ENCODE results near the gene GIT2.
"Not testable (repeated sequence)": the region's sequence is repeated elsewhere in the genome, so short reads cannot be mapped to it uniquely, and the experiment has no call there.

Gene GIT2

DNA sequence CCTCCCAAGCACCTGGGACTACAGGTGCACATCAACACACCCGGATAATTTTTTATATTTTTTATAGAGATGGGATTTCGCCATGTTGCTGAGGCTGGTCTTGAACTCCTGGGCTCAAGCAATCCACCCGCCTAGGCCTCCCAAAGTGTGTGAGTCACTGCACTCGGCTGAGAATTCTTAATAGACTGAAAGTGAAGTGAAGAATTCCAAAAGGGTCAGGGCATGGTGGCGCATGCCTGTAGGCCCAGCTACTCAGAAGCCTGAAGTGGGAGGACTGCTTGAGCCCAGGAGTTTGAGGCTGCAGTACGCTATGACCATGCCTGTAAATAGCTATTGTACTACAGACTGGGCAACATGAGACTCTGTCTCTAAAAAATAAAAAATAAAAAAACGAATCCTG lies 52.4 kb downstream of the GIT2 start:
- DNase-seq: no peak

DNA sequence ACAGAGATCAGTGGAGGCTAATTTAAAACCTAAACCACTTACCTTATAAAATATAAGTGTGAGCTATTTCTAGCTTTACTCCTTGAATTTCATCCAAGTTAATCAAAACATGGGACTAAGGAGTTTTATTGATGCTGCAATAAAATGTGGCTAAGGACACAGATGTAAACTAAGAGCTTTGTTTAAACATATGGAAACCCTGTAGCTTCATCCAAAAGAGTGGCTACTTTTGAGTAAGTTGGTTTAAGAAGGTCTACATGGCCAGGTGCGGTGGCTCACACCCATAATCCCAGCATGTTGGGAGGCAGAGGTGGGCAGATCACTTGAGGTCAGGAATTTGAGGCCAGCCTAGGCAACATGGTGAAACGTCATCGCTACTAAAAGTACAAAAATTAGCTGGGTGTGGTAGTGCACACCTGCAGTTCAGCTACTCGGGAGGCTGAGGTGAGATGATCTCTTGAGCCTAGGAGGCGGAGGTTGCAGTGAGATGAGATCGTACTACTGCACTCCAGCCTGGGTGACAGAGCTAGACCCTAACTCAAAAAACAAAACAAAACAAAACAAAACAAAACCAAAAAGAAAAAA lies 55.7 kb downstream of the GIT2 start:
- no peak for DNase-seq

DNA sequence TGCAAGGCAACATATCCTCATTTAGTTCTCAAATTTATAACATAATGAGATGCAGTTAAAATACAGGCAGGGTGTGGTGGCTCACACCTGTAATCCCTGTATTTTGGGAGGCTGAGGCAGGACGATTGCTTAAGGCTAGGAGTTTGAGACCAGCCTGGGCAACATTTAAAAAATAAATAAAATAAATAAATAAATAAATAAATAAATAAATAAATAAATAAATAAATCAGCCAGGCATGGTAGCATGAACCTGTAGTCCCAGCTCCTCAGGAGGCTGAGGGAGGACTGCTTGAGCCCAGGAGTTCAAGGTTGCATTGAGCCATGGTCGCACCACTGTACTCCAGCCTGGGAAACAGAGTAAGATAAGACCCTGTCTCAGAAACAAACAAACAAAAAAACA lies 56.7 kb downstream of the GIT2 start:
- DNase-seq: no peak

DNA sequence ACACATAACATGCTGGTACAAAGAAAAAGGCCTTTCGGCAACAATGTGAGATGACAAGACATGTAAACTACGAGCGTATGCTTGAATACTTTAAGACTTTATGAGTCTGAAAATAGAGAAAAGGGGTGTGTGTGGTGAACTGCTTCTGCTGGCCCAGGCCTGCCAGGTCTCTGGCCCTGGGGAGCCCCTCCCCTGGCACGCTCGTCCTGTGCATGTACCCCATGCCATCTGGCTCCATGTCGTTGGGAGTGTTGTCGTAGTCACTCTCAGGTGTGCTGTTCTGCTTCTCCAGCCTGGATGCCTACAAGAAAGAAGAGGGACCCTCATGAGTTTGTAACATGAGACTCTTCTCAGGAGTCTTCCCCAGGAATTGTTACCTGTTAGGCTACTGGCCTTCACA lies 57.2 kb downstream of the GIT2 start:
- DNase-seq: no peak

DNA sequence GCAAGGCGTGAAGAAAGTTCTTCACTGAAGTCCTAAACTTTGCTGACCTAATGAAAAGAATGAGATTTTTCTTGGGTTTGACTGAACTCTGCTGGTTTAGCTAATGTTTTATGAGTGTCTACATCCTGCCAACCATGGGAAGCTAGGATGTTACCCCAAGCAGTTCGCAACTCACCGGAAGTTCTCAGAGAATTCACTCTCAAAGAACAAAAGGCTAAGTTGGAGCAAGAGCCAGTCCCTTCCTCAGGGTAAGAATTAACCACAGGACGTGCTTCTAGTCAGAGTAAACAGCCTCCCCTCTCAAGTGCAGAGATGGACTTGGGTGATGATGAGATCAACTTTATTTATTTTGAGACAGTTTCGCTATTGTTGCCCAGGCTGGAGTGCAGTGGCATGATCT lies 58.8 kb downstream of the GIT2 start:
- no peak for DNase-seq

DNA sequence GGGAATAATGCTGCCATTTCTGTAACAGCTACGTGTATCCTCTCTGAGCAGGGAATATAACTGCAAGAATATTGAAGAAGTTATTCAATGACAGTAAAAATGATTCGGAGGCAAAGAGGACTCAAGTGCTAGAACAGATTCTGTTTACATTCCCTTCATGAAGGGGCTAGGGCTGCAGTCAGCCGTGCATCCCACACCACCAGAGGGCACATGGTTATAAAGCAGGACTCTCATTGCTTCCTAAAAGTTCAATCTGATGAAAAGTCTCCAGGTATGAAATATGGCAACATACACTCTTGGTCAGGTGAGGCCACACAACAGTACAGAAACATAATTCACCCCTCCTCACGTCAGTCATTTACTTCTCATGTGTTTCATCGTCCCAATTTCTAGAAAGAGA lies 62.1 kb downstream of the GIT2 start:
- no peak for DNase-seq

DNA sequence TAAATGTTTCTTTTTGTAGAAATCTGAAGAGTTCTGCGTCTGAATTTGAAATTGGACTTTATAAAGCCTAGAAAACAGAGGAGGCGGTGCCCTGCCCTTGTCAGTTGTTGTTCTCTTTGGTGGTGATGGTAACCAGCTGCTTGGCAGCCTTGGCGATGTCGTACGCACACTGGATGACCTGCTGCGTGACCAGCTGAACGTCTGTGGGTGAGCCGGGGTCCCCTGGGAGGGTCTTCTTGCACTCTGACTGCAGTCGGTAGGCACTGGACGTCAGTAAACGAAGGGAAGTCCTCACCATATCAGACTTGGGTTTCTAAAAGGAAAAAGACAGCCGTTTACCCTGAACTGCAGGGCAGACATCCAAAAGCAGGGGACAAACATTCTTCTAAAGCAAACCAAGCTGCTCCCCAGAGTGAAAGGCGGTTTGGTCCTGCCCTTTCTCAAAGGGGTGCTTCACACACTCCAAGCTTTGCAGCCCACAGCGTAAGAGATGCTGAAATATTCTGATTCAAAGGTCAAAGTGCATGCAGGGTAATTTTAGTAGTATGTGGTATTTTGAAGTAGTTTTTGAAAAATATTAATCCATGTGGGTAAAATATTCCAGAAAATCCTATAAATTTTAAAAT lies 63.2 kb downstream of the GIT2 start:
- DNase-seq: no peak

DNA sequence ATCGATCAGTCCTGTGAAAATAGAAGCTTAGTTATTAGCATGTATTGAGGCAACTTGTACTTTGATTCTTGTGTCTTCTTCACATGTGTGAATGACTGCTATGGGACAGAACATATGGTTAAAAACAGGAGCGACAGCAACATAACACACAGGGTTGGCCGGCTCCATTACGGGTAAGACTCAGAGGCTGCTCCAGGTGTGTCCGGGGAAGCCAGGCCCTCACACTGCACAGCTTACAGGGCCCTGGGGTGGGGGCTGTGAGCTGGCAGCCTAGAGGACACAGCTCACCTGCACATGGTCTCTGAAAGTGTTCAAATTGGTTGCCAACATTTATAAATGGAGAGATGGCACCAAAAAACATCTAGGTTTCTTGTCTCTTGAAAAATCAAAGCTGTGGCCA lies 65.0 kb downstream of the GIT2 start:
- DNase-seq: no peak

DNA sequence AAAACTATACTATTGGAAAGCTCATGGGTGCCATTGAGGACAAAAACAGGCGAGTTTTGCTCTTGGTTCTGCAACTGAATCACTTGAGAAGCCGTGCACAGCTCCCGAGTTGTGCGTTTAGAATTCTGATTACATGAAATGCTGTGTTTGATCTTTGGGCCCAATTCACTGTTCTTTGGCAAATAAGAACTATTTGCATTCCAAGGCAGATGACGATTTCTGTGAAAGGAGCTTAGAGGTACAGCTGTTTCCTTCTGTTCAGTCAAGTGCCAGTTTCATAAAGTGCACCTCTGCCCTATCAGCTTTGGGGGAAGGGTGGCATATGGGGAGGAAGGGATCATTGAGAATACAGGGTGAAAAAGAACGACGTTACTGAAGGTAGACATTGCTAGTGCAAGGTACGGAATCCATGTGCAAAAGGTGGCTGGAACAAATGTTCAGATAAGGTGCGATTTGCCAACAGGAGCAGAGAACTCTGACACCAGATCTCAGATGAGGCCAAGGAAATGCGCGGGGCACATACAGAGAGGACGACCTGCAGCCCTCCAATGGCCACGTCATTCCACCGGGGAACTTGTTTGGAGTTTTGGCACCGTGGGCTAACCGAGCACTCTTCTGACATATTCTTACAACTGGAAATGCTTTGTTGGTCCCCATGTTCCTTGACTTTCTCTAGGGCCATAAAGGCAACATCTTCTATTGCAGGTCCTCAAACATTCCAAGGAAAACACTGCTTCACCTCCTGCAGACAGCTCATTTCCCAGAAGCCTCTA lies 66.0 kb downstream of the GIT2 start:
- no peak for DNase-seq

DNA sequence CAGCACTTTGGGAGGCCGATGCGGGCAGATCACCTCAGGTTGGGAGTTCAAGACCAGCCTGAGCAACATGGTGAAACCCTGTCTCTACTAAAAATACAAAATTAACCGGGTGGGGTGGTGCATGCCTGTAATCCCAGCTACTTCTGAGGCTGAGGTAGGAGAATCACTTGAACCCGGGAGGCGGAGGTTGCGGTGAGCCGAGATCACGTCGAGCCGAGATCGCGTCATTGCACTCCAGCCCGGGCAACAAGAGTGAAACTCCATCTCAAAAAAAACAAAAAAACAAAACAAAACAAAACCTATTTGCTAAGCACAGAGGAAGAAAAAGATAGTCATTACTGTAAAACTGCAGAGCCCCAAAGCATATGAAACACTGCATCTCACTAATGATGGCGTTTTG lies 66.8 kb downstream of the GIT2 start:
- DNase-seq: not testable (repeated sequence)

DNA sequence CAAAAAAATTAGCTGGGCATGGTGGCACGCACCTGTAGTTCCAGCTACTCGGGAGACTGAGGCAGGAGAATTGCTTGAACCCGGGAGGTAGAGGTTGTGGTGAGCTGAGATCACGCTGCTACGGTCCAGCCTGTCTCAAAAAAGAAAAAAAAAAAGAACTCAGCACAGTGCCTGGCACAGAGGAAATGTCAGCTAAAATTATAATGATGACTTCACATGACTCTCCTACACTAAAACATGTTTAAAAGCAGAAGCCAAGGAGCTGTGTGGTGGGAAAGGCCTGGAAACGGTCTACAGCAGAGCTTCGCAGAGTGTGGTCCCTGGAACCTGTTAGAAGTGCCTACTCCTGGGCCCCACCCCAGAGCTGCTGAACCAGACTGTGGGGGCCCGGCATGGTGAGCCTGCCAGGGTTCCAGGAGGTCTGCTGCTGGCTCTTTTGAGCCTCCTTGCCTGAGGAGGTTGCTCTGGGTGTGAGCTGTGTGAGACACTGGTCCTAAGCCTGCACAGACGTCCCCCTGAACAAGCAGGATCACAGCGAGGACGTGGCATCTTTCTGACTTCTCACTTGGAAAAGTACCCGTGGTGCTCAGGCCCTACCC lies 68.0 kb downstream of the GIT2 start:
- no peak for DNase-seq

DNA sequence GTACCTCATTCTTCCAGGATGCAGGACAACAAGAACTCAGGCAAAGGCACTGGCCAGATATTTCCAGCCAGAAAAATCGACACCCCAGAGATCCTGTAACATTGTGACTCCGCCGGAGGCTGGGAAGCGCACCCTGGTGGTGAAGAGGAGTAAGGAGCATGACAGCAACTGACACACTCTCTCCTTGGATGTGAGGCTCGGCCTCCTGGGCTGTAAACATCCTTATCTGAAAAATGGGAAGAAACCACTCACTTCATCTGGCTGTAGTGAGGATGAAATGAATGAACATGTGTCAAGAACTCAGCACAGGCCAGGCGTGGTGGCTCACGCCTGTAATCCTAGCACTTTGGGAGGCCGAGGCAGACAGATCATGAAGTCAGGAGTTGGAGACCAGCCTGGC lies 68.5 kb downstream of the GIT2 start:
- DNase-seq: no peak

DNA sequence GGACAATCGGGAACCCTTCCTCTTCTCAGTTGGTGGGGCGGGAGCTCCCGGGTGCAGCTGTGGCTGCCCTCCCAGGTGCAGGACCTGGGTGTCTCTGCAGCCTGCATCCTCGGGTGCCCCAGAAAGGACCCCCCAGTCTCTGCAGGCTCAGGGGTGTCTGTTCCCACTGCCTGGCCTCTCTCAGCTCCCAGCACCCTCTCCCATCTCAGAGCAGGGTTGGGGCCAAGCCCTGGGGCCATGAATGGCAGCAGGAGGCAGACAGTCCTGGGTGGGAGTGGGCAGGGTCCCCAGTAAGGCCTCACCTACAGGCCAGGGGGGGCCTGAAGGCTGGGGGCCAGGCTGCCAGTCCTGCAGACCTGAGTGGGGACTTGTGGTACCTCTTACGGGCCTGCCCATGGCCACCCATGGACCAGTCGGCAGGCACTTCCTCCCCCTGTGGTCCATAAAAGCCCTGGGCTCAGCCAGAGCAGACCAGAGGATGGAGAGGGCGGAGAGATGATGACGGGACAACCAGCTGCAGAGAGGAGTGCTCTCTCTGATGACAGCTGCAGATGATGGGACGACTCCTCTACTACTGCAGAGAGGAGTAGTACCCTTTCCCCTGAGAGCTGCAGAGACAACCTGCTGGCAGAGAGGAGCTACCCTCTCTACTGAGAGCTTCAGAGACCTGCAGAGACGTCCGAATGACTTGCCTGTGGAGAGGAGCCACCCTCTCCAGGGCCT lies 69.5 kb downstream of the GIT2 start:
- no peak for DNase-seq

DNA sequence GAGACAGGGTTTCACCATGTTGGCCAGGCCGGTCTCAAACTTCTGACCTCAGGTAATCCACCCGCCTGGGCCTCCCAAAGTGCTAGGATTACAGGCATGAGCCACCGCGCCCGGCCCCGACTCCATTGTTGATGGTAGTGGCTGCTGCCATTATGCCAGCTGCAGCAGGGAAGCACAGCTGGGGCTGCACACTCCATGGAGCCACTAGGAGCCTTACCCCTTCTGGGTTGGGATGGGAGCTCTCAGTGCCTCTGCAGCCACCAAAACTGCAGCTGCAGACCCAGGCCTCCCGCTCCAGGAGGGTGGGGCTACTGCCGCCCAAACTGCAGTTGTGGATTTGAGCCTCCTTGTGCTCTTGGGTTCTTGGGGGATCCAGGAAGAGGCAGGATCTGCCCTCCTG lies 70.2 kb downstream of the GIT2 start:
- DNase-seq: no peak

DNA sequence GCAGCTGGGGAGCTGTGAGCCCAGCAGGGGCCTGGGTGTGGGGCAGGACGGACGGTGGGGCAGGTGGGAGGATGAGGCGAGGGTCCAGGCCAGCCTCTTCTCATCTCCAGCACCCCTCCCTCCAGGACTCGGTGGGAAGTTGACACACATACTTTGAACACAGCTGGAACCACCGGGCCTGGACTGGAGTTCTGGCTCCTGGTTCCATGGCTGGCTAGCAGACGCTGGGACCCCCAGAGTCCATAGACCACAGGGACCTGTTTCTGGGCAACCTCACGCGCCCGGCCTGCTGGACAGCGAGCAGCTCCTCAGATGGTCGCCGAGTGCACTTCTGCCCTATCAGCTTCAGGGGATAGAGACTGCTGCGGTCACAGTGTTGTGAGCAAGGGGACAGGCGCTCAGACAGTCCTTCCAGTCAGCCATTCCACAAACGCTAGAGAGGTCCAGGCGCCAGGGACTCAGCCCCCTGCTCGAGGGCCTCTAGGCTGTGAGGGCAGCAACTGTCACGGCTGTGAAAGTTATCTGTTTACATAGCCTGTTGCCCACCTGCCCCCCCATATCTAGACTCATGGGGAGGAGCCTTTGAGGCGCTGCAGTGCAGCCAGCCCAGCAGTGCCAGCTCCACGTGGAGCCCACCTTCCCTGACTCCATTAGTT lies 70.9 kb downstream of the GIT2 start:
- no peak for DNase-seq

DNA sequence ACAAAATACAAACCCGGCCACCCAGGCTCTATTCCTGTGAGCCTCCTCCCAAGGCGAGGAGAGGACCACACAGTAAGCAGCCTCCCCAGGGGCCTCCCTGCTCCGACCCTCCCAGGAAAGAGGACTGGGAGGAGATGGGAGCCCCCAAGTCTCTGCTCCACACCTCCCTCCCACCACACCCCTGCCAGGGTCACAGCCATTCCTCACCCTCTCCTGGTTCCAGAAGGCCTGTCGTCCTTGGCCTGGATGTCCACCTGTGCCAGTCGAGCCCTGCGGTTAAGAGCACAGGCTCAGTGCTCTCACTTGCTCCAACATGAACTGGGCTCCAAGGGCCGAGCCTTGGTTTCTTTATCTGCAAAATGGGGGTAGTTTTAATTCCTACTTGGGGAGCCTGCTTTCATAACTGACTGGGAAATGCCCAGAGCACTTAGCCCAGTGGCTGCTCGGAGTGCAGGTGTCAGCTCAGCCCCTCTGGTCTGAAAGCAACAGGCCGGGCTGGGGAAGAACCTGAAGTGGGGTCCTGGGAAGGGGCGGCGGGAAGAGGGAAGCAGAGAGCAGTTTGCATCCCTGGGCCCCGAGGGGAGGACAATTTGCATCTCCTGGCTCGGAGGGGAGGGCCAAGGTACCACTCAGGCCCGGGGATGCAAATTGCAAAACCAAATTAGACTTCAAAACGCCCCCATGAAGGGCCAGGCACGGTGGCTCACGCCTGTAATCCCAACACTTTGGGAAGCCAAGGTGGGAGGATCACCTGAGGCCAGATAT lies 72.5 kb downstream of the GIT2 start:
- no peak for DNase-seq

DNA sequence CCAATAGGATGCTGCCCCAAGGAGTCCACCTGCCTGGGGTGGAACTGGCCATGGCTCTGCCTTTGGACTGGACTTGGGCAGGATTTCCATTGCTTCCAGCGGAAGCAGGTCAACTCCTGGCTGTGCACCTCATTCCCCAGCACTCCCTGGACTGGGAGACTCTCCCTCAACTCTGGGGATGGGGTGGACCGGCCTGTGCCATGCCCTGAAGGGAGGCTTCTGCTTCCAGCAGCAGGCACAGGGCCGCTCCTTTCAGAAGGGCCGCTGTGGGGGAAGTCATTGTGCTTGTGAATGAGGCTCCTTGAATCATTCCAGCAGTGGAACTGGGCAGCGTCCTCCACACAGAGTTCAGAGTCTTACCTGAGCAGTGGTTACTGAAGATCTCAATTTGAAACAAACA lies 73.1 kb downstream of the GIT2 start:
- no peak for DNase-seq

DNA sequence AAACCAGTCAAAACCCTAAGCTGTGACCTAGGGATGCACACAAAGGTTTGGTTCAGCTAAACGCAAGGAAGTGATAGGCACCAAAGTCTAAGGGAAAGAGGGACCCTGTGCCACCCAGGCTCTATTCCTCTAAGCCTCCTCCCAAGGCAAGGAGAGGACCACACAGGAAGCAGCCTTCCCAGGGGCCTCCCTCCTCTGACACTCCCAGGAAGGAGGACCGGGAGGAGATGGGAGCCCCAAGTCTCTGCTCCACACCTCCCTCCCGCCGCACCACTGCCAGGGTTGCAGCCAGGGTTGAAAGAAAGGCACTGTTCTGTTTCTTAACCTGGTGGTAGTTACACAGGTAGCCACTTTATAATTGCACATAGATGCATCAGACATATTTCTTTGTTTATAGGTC lies 74.2 kb downstream of the GIT2 start:
- DNase-seq: no peak

DNA sequence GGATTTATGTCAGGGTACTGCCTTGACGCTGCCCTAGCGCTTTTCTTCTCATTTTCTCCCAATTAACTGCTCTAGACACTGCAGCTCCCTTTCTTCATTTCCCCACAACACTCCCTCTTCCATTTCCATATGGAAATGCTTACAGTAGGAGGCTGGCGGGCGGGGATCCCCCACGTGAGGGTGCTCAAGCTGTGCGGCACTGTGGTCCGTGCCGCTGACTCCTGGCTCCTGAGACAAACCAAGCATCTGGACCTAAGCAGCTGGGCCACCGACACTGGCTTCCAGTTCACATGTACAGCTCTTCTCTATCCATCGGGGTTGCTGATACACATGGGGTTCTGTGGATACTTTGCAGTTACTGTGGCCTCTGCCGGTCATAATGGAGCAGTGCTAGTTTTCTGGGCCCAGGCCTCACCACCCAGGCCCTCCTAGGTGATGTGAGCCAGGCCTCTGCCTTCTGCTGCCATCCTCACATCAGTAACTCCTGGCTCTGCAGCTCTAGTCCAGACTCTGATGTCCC lies 75.8 kb downstream of the GIT2 start:
- DNase-seq: no peak

DNA sequence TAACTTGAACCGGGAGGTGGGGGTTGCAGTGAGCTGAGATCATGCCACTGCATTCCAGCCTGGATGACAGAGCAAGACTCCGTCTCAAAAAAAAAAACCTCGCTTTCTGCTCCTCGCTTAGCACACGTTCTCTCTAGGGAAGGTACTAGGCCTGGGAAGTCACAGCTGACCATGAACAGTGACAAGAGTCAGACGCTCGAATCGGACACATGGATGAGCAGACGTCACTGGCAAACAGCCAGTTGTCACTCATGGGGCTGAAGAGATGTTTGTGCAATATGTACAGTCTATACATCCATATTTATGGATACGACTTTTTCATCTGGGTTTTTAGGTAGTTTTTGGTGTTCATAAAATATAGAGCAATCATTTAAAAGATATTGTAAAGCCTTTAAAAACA lies 76.7 kb downstream of the GIT2 start:
- no peak for DNase-seq

DNA sequence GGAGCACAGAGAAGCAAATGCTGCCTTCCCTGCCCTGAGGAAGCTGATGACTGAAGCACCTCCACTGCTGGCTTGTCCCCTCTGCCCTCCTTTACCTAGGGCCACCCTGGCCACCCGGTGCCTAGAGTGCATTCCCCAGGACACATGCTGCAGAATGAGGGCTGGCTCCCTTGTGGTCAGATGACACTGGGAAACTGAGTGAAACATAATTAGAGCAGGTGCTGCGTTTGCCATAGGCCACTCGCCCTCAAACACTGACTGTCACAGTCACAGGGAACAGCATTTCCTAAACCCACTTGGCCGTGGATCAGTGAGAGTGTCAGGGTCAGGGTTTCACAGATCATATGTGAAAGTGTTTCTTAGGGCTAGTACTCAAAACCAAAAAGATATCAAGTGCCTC lies 80.1 kb downstream of the GIT2 start:
- DNase-seq: no peak
